SK-N-SH (cell line): ENCODE data around the gene CDH2. TPM values are rescaled to one million over a fixed set of nuclear protein-coding genes. Genes with fewer than 3 reads are reported as not detected.
A peak's percentile ranks its signal among the peaks of the same experiment; 100 is the strongest.

Experiments
- CTCF ChIA-PET: fragments of 300-600, 350-600 bp; formaldehyde crosslinking; extraction: SDS; loops from one replicate; lab custom pipeline; 2021; lab: Yijun Ruan, JAX
- POLR2A ChIA-PET: fragments of 350-600 bp; sonication (Branson Sonifier 250); formaldehyde crosslinking; extraction: SDS; loops from one replicate; lab custom pipeline; 2020; ENCODE audit warnings: antibody characterized with exemption, inconsistent platforms; lab: Yijun Ruan, JAX
- DNase-seq: peaks from one replicate; pipeline ENCODE4 v3.0.0; 2012
- H2AFZ ChIP-seq: fragments of 200-600 bp; sonication (generic); 2 replicates; pipeline ENCODE4 v1.8.1; 2016; ENCODE audit warnings: antibody characterized with exemption, mild to moderate bottlenecking, low read depth
- H3F3A ChIP-seq: fragments of 200-600 bp; sonication (generic); replicated peaks from 2 replicates; pipeline ENCODE3; 2016; ENCODE audit warnings: antibody characterized with exemption, mild to moderate bottlenecking; ENCODE audit not compliant: insufficient read depth
- H3K27ac ChIP-seq, 2 experiments: fragments of 200-500 bp in 1 of 2; fragments of 200-600 bp in 1 of 2; sonication (Bioruptor generic) in 1 of 2; sonication (generic), shearing (Covaris generic) in 1 of 2; 2 replicates each; pipeline versions ENCODE4 v1.5.1 to v1.6.1; 2014 to 2016; ENCODE audit warnings: low read depth in 2 of 2, inconsistent platforms in 1 of 2, low read length in 1 of 2, mild to moderate bottlenecking in 1 of 2, mixed read lengths in 1 of 2
- H3K27me3 ChIP-seq: fragments of 200-600 bp; sonication (generic), shearing (Covaris generic); 2 replicates; pipeline ENCODE4 v1.6.1; 2016; ENCODE audit warnings: mixed run types; ENCODE audit not compliant: insufficient read depth
- H3K36me3 ChIP-seq, 2 experiments: fragments of 200-500 bp in 1 of 2; fragments of 200-600 bp in 1 of 2; sonication (Bioruptor generic) in 1 of 2; sonication (generic) in 1 of 2; replicated peaks in 1 of 2; 2 replicates each; pipeline versions ENCODE3 to v1.5.1; 2014 to 2016; ENCODE audit warnings: low read length in 1 of 2, mild to moderate bottlenecking in 1 of 2; ENCODE audit not compliant: insufficient read depth in 2 of 2, control insufficient read depth in 1 of 2
- H3K4me1 ChIP-seq, 2 experiments: fragments of 200-500 bp in 1 of 2; fragments of 200-600 bp in 1 of 2; sonication (Bioruptor generic) in 1 of 2; sonication (generic), shearing (Covaris generic) in 1 of 2; 2 replicates each; pipeline versions ENCODE4 v1.5.1 to v1.6.1; 2014 to 2016; ENCODE audit warnings: low read depth in 1 of 2, low read length in 1 of 2, mixed run types in 1 of 2; ENCODE audit not compliant: insufficient read depth in 2 of 2, control insufficient read depth in 1 of 2
- H3K4me2 ChIP-seq: fragments of 200-600 bp; sonication (generic), shearing (Covaris generic); 2 replicates; pipeline ENCODE4 v1.6.1; 2017; ENCODE audit warnings: mixed run types
- H3K4me3 ChIP-seq, 2 experiments: fragments of 200-500 bp in 1 of 2; fragments of 200-600 bp in 1 of 2; sonication (Bioruptor generic) in 1 of 2; sonication (generic), shearing (Covaris generic) in 1 of 2; 2 replicates each; pipeline versions ENCODE4 v1.5.1 to v1.8.1; 2014 to 2016; ENCODE audit warnings: low read depth in 2 of 2, inconsistent platforms in 1 of 2, low read length in 1 of 2, mild to moderate bottlenecking in 1 of 2, mixed read lengths in 1 of 2, moderate library complexity in 1 of 2
- H3K79me2 ChIP-seq: fragments of 200-600 bp; sonication (generic); 2 replicates; pipeline ENCODE4 v1.8.1; 2017; ENCODE audit warnings: mild to moderate bottlenecking; ENCODE audit not compliant: insufficient read depth
- H3K9ac ChIP-seq: fragments of 200-600 bp; sonication (generic); 2 replicates; pipeline ENCODE4 v1.6.1; 2017; ENCODE audit warnings: mixed run types
- H3K9me2 ChIP-seq: fragments of 200-600 bp; sonication (generic); 2 replicates; pipeline ENCODE4 v1.6.1; 2017; ENCODE audit warnings: mixed run types
- H3K9me3 ChIP-seq: fragments of 200-600 bp; sonication (generic); 2 replicates; pipeline ENCODE4 v1.6.1; 2017; ENCODE audit warnings: mixed run types, mild to moderate bottlenecking, moderate library complexity
- H4K20me1 ChIP-seq: fragments of 200-600 bp; sonication (generic); 2 replicates; pipeline ENCODE4 v1.6.1; 2017; ENCODE audit warnings: mild to moderate bottlenecking, mixed run types; ENCODE audit not compliant: insufficient read depth
- CTCF ChIP-seq: fragments of 200-600 bp; sonication (generic); IDR thresholded peaks from 2 replicates; pipeline ENCODE4 v1.6.1; 2017; ENCODE audit warnings: antibody characterized with exemption, mild to moderate bottlenecking, moderate library complexity
- ELF1 ChIP-seq: IDR thresholded peaks from 2 replicates; pipeline ENCODE4 v1.4.0; 2012
- FOSL2 ChIP-seq: IDR thresholded peaks from 2 replicates; pipeline ENCODE4 v1.4.0; 2012; ENCODE audit warnings: low read depth, mild to moderate bottlenecking, moderate library complexity, borderline replicate concordance
- FOXJ3 ChIP-seq: sonication (generic); formaldehyde crosslinking; IDR thresholded peaks from 2 replicates; pipeline ENCODE4 v1.5.1; 2020; ENCODE audit warnings: mild to moderate bottlenecking, missing genetic modification reagents
- FOXM1 ChIP-seq: IDR thresholded peaks from 2 replicates; pipeline ENCODE4 v1.4.0; 2012; ENCODE audit warnings: low read depth, mild to moderate bottlenecking
- GABPA ChIP-seq: IDR thresholded peaks from 2 replicates; pipeline ENCODE4 v1.4.0; 2012; ENCODE audit warnings: low read depth, mild to moderate bottlenecking
- GATA2 ChIP-seq: sonication (generic); formaldehyde crosslinking; IDR thresholded peaks from 2 replicates; pipeline ENCODE4 v1.5.0; 2020; ENCODE audit warnings: mild to moderate bottlenecking, missing genetic modification reagents
- MAX ChIP-seq: IDR thresholded peaks from 2 replicates; pipeline ENCODE4 v1.4.0; 2012; ENCODE audit warnings: low read depth
- NRF1 ChIP-seq: IDR thresholded peaks from 2 replicates; pipeline ENCODE4 v1.6.1; 2012; ENCODE audit warnings: low read depth, mild to moderate bottlenecking, low read length
- RAD21 ChIP-seq: IDR thresholded peaks from 2 replicates; pipeline ENCODE4 v1.6.1; 2012; ENCODE audit warnings: mild to moderate bottlenecking, low read length
- RFX5 ChIP-seq: IDR thresholded peaks from 2 replicates; pipeline ENCODE4 v1.6.1; 2012; ENCODE audit warnings: mild to moderate bottlenecking, improper control_type of control experiment, low read length
- USF1 ChIP-seq: IDR thresholded peaks from 2 replicates; pipeline ENCODE4 v1.4.0; 2012; ENCODE audit warnings: low read depth, borderline replicate concordance
- USF2 ChIP-seq: fragments of 150-350 bp; IDR thresholded peaks from 2 replicates; pipeline ENCODE4 v1.6.1; 2017; ENCODE audit warnings: antibody characterized with exemption, low read length, low read depth, borderline replicate concordance
- ZBTB33 ChIP-seq: IDR thresholded peaks from 2 replicates; pipeline ENCODE4 v1.4.0; 2012; ENCODE audit warnings: low read depth, borderline replicate concordance
- WGBS: methylation state at CpG from one replicate; pipeline ENCODE4 v1.1.6; 2017; ENCODE audit warnings: low lambda C conversion rate; 5-methylcytosine and 5-hydroxymethylcytosine counted together
- polyA plus RNA-seq, 3 experiments: library from polyadenylated mRNA; depleted of rRNA; stranded (reverse); fragments of >200 nt; gene quantifications; 2 replicates each; pipeline ENCODE4 v1.2.3, GENCODE V29; 2012

CDH2 gene
- polyA plus RNA-seq, 1 of the 3 experiments (the other 2 are of a cell fraction) = 146 TPM

- Histone ChIP-seq H3K4me3 (no peak overlapping the region), H3K4me2 (no peak overlapping the region), H3K27ac (peak overlapping the region; percentile 76 to 78; a peak in 3 of 4 replicates), H3K9me2 (no peaks in the 10 kb centered on the region), H3F3A (peaks cover 21% of the 10 kb centered on the region), H3K27me3 (no peaks in the 10 kb centered on the region), H2AFZ (no peak overlapping the region), H4K20me1 (no peaks in the 10 kb centered on the region), H3K9me3 (no peaks in the 10 kb centered on the region), H3K36me3 (no peaks in the 10 kb centered on the region), H3K79me2 (no peaks in the 10 kb centered on the region), H3K9ac (peak overlapping the region; percentile 50; the same call in 1 of the 2 replicates), H3K4me1 (peaks cover 0 to 10% of the 10 kb centered on the region in 2 experiments; a peak in 2 of 4 replicates)
- DNase-seq = no peak
- ChIA-PET CTCF (no interaction called here), POLR2A (no interaction called here)
- TF ChIP-seq MAX (no peak), FOXM1 (no peak), FOSL2 (no peak), CTCF (no peak), FOXJ3 (CRISPR knock-in tag) (no peak), RAD21 (no peak), GATA2 (CRISPR knock-in tag) (no peak), NRF1 (no peak), USF2 (no peak), RFX5 (no peak), ELF1 (no peak), GABPA (no peak), USF1 (no peak), ZBTB33 (no peak)
- WGBS = 91% methylated on average over 5 of the region's 5 CpGs
Observed at GRCh38 chr18:27922780-27923179, 254.2 kb downstream of the CDH2 start.
